CD4-positive, CD25-positive, alpha-beta regulatory T cell (primary cell): ENCODE measurements around the gene TXN2. TPM values are rescaled to one million over a fixed set of nuclear protein-coding genes. Genes with fewer than 3 reads are reported as not detected.

Experiments used
- ATAC-seq, 2 donors: fragments of 150-1000 bp; cut with Tn5 transposase; one replicate each; pipeline ENCODE4 v1.10.0; 2021; ENCODE audit warnings: low read depth in 2 of 2, moderate number of reproducible peaks in 2 of 2, moderate library complexity in 1 of 2
- DNase-seq, 3 donors: peaks; one replicate each; pipeline versions ENCODE4 v3.0.0 to v3.0.0-alpha.2; 2012 to 2022; ENCODE audit warnings: mixed read lengths in 1 of 3
- H3K27ac ChIP-seq: one replicate; pipeline ENCODE4 v1.7.0; 2013; ENCODE audit warnings: mild to moderate bottlenecking, low read length; ENCODE audit not compliant: insufficient read depth, poor library complexity, severe bottlenecking
- H3K27me3 ChIP-seq: one replicate; pipeline ENCODE4 v1.7.0; 2013; ENCODE audit warnings: low read length; ENCODE audit not compliant: control insufficient read depth, insufficient read depth
- H3K36me3 ChIP-seq: one replicate; pipeline ENCODE4 v1.7.0; 2013; ENCODE audit warnings: mild to moderate bottlenecking, low read length, moderate library complexity; ENCODE audit not compliant: control insufficient read depth, insufficient read depth
- H3K4me1 ChIP-seq: 2 replicates; pipeline ENCODE4 v1.7.0; 2013; ENCODE audit warnings: mild to moderate bottlenecking, low read length; ENCODE audit not compliant: insufficient read depth, control insufficient read depth, poor library complexity, severe bottlenecking
- H3K4me3 ChIP-seq: one replicate; pipeline ENCODE4 v1.7.0; 2013; ENCODE audit warnings: low read depth, mild to moderate bottlenecking, low read length, moderate library complexity
- H3K9me3 ChIP-seq, 2 experiments: 1 replicate in 1 of 2; 2 replicates in 1 of 2; pipeline ENCODE4 v1.7.0; 2013; ENCODE audit warnings: low read length in 2 of 2, mild to moderate bottlenecking in 1 of 2, moderate library complexity in 1 of 2; ENCODE audit not compliant: control insufficient read depth in 2 of 2
- H3K27ac Mint-ChIP-seq, 3 donors: one replicate each; pipeline ENCODE4 v1.8.0; 2020 to 2022; ENCODE audit warnings: mild to moderate bottlenecking in 3 of 3, mixed read lengths in 3 of 3, moderate library complexity in 2 of 3
- H3K27me3 Mint-ChIP-seq: one replicate; pipeline ENCODE4 v1.8.0; 2022; ENCODE audit warnings: mild to moderate bottlenecking, mixed read lengths
- H3K36me3 Mint-ChIP-seq: one replicate; pipeline ENCODE4 v1.8.0; 2020; ENCODE audit warnings: mixed read lengths
- H3K4me1 Mint-ChIP-seq, 4 donors: one replicate each; pipeline ENCODE4 v1.8.0; 2020 to 2022; ENCODE audit warnings: mixed read lengths in 4 of 4, mild to moderate bottlenecking in 1 of 4
- H3K4me3 Mint-ChIP-seq, 4 donors: one replicate each; pipeline ENCODE4 v1.8.0; 2020 to 2022; ENCODE audit warnings: mild to moderate bottlenecking in 4 of 4, mixed read lengths in 4 of 4, moderate library complexity in 3 of 4
- H3K9me3 Mint-ChIP-seq, 7 donors: one replicate each; pipeline ENCODE4 v1.8.0; 2020 to 2022; ENCODE audit warnings: mixed read lengths in 7 of 7, mild to moderate bottlenecking in 3 of 7, moderate library complexity in 2 of 7
- polyA plus RNA-seq, 4 donors: library from polyadenylated mRNA; unstranded; fragments of 300-500 nt; fragmentation: Illumina TruSeq; gene quantifications; one replicate each; pipeline ENCODE4 v1.2.3, GENCODE V29; 2021
- total RNA-seq: library from RNA; stranded (reverse); gene quantifications from one replicate; pipeline ENCODE4 v1.2.3, GENCODE V29; 2022

Gene TXN2
- total and polyA plus RNA-seq, 5 donors from 2014 or later = 31.5 to 132 (median 105) TPM

GRCh38 chr22:36497910-36498665 lies 16.6 kb upstream of the TXN2 start:
- H3K27me3 ChIP-seq = no peaks in the 10 kb centered on the region
- no peaks in the 10 kb centered on the region for H3K9me3 ChIP-seq
- ATAC-seq (no peak), DNase-seq (no peak)
- H3K27ac ChIP-seq = no peak overlapping the region
- Mint-ChIP-seq H3K9me3 (no peaks in the 10 kb centered on the region), H3K4me1 (no peaks in the 10 kb centered on the region), H3K27me3 (no peaks in the 10 kb centered on the region), H3K27ac (no peak overlapping the region), H3K4me3 (no peak overlapping the region), H3K36me3 (peaks cover 16% of the 10 kb centered on the region)
- H3K4me3 ChIP-seq = no peak overlapping the region
- no peaks in the 10 kb centered on the region for H3K4me1 ChIP-seq
- no peaks in the 10 kb centered on the region for H3K36me3 ChIP-seq

- no peak overlapping the region for H3K4me3 Mint-ChIP-seq
- Histone ChIP-seq H3K36me3 (no peaks in the 10 kb centered on the region), H3K4me1 (no peaks in the 10 kb centered on the region), H3K27me3 (no peaks in the 10 kb centered on the region), H3K27ac (no peak overlapping the region), H3K4me3 (no peak overlapping the region), H3K9me3 (no peaks in the 10 kb centered on the region)
- no peaks in the 10 kb centered on the region for H3K9me3 Mint-ChIP-seq
- no peaks in the 10 kb centered on the region for H3K27me3 Mint-ChIP-seq
- no peaks in the 10 kb centered on the region for H3K4me1 Mint-ChIP-seq
- peaks cover 19% of the 10 kb centered on the region for H3K36me3 Mint-ChIP-seq
- H3K27ac Mint-ChIP-seq = no peak overlapping the region
- ATAC-seq (peak; percentile 45 to 55), DNase-seq (no peak)
Observed at GRCh38 chr22:36493690-36494110, 12.3 kb upstream of the TXN2 start.

- H3K9me3 Mint-ChIP-seq = peaks cover 0 to 1% (median 0%) of the 10 kb centered on the region in 7 donors
- peak overlapping the region in 1 of 3 donors; percentile 35 for H3K27ac Mint-ChIP-seq
- H3K4me3 ChIP-seq = no peak overlapping the region
- H3K4me1 ChIP-seq = no peaks in the 10 kb centered on the region
- DNase-seq (no peak), ATAC-seq (no peak)
- H3K27ac ChIP-seq = no peak overlapping the region
- no peak overlapping the region for H3K4me3 Mint-ChIP-seq
- peaks cover 16% of the 10 kb centered on the region for H3K36me3 Mint-ChIP-seq
- no peaks in the 10 kb centered on the region for H3K27me3 Mint-ChIP-seq
- no peaks in the 10 kb centered on the region for H3K9me3 ChIP-seq
- H3K36me3 ChIP-seq = no peaks in the 10 kb centered on the region
- no peaks in the 10 kb centered on the region for H3K27me3 ChIP-seq
- H3K4me1 Mint-ChIP-seq = no peaks in the 10 kb centered on the region
Observed at GRCh38 chr22:36492109-36492508, 10.7 kb upstream of the TXN2 start.

GRCh38 chr22:36491155-36491554 lies 9.7 kb upstream of the TXN2 start:
- H3K27ac ChIP-seq = no peak overlapping the region
- no peak overlapping the region for H3K4me3 Mint-ChIP-seq
- peaks cover 0 to 2% (median 0%) of the 10 kb centered on the region in 7 donors for H3K9me3 Mint-ChIP-seq
- no peak for DNase-seq
- peaks cover 0 to 2% of the 10 kb centered on the region in 2 experiments for H3K9me3 ChIP-seq
- no peaks in the 10 kb centered on the region for H3K27me3 ChIP-seq
- no peaks in the 10 kb centered on the region for H3K27me3 Mint-ChIP-seq
- H3K27ac Mint-ChIP-seq = peak overlapping the region in 1 of 3 donors; percentile 35
- no peaks in the 10 kb centered on the region for H3K36me3 ChIP-seq
- peaks cover 10% of the 10 kb centered on the region for H3K36me3 Mint-ChIP-seq
- H3K4me1 Mint-ChIP-seq = peaks cover 0 to 5% (median 0%) of the 10 kb centered on the region in 4 donors
- ATAC-seq = no peak
- H3K4me3 ChIP-seq = no peak overlapping the region
- no peaks in the 10 kb centered on the region for H3K4me1 ChIP-seq

- DNase-seq (peak; percentile 50 to 76 (median 62)), ATAC-seq (no peak)
- H3K36me3 Mint-ChIP-seq = peaks cover 3% of the 10 kb centered on the region
- peaks cover 6% of the 10 kb centered on the region for H3K4me1 ChIP-seq
- H3K4me1 Mint-ChIP-seq = peaks cover 0 to 13% (median 3%) of the 10 kb centered on the region in 4 donors
- peaks cover 0 to 2% of the 10 kb centered on the region in 2 experiments for H3K9me3 ChIP-seq
- peaks cover 0 to 2% (median 0%) of the 10 kb centered on the region in 7 donors for H3K9me3 Mint-ChIP-seq
- H3K27me3 ChIP-seq = no peaks in the 10 kb centered on the region
- peak overlapping the region in 1 of 3 donors; percentile 67 for H3K27ac Mint-ChIP-seq
- H3K36me3 ChIP-seq = no peaks in the 10 kb centered on the region
- no peak overlapping the region for H3K4me3 ChIP-seq
- no peak overlapping the region for H3K27ac ChIP-seq
- peaks cover 2% of the 10 kb centered on the region for H3K27me3 Mint-ChIP-seq
- peak overlapping the region in 1 of 4 donors; percentile 51 for H3K4me3 Mint-ChIP-seq
Observed at GRCh38 chr22:36486619-36487384, 5.4 kb upstream of the TXN2 start.

- peak overlapping the region; percentile 97 for H3K4me3 ChIP-seq
- peak overlapping the region; percentile 93 to 98 (median 98) for H3K27ac Mint-ChIP-seq
- no peaks in the 10 kb centered on the region for H3K27me3 ChIP-seq
- H3K36me3 ChIP-seq = peaks cover 14% of the 10 kb centered on the region
- peak overlapping the region; percentile 94 to 99 (median 96) for H3K4me3 Mint-ChIP-seq
- H3K9me3 Mint-ChIP-seq = peaks cover 0 to 2% (median 0%) of the 10 kb centered on the region in 7 donors
- H3K4me1 Mint-ChIP-seq = peaks cover 4 to 24% (median 17%) of the 10 kb centered on the region in 4 donors
- H3K4me1 ChIP-seq = peaks cover 17% of the 10 kb centered on the region
- ATAC-seq = no peak
- peaks cover 12% of the 10 kb centered on the region for H3K27me3 Mint-ChIP-seq
- DNase-seq = no peak
- peak overlapping the region; percentile 96 for H3K27ac ChIP-seq
- peaks cover 7% of the 10 kb centered on the region for H3K36me3 Mint-ChIP-seq
- H3K9me3 ChIP-seq = no peaks in the 10 kb centered on the region
Observed at GRCh38 chr22:36480941-36481392, 473 bp downstream of the TXN2 start.

- no peak overlapping the region for H3K27ac ChIP-seq
- Mint-ChIP-seq H3K36me3 (peaks cover 15% of the 10 kb centered on the region), H3K27ac (peak overlapping the region in 1 of 3 donors; percentile 49)
Observed at GRCh38 chr22:36478966-36479365, 2.5 kb downstream of the TXN2 start.

More at GRCh38 chr22:36478966-36479365, 2.5 kb downstream of the TXN2 start:
- Histone ChIP-seq H3K27me3 (no peaks in the 10 kb centered on the region), H3K4me1 (peaks cover 17% of the 10 kb centered on the region), H3K9me3 (no peaks in the 10 kb centered on the region), H3K4me3 (no peak overlapping the region), H3K36me3 (peaks cover 32% of the 10 kb centered on the region)
- Mint-ChIP-seq H3K9me3 (peaks cover 0 to 2% (median 0%) of the 10 kb centered on the region in 7 donors), H3K27me3 (peaks cover 12% of the 10 kb centered on the region), H3K4me3 (no peak overlapping the region), H3K4me1 (peaks cover 4 to 24% (median 18%) of the 10 kb centered on the region in 4 donors)
- ATAC-seq (no peak), DNase-seq (no peak)
